K562 (cell line): Measurements from ENCODE around the gene FAM110D. TPM values are rescaled to one million over a fixed set of nuclear protein-coding genes. Genes with fewer than 3 reads are reported as not detected.

ENCODE experiments used
- ATF1 ChIP-seq, 2 experiments: fragments of 450-650 bp in 1 of 2; IDR thresholded peaks; 2 replicates each; pipeline ENCODE4 v1.6.1; 2016; ENCODE audit warnings: missing compliant biosample characterization in 1 of 2, missing genetic modification characterization in 1 of 2
- BRD4 ChIP-seq: fragments of 200-600 bp; sonication (generic); IDR thresholded peaks from 2 replicates; pipeline ENCODE4 v1.6.1; 2017; ENCODE audit warnings: inconsistent platforms
- FOS ChIP-seq: IDR thresholded peaks from 3 replicates; pipeline ENCODE4 v1.6.1; 2011; ENCODE audit not compliant: insufficient read length; ENCODE audit errors: extremely low read depth
- GABPB2 ChIP-seq: fragments of 250-450 bp; sonication (Bioruptor Pico); conservative IDR thresholded peaks from 2 replicates; pipeline ENCODE4 v1.5.1; 2021; ENCODE audit warnings: mild to moderate bottlenecking
- GTF2A2 ChIP-seq: IDR thresholded peaks from 2 replicates; pipeline ENCODE4 v1.6.1; 2016; ENCODE audit warnings: mild to moderate bottlenecking, missing genetic modification characterization, missing compliant biosample characterization
- HMG20B ChIP-seq: fragments of 250-450 bp; sonication (Bioruptor Pico); IDR thresholded peaks from 2 replicates; pipeline ENCODE4 v1.5.0; 2021; ENCODE audit warnings: mild to moderate bottlenecking
- LCOR ChIP-seq: sonication (generic); formaldehyde crosslinking; IDR thresholded peaks from 2 replicates; pipeline ENCODE4 v1.8.0; 2022; ENCODE audit warnings: mild to moderate bottlenecking, missing genetic modification reagents
- NR4A1 ChIP-seq, 2 experiments: fragments of 250-450 bp in 1 of 2; fragments of 450-650 bp in 1 of 2; sonication (Bioruptor Pico) in 1 of 2; IDR thresholded peaks; 2 replicates each; pipeline versions ENCODE4 v1.4.0 to v1.6.1; 2016 to 2020; ENCODE audit warnings: mild to moderate bottlenecking in 2 of 2, missing compliant biosample characterization in 1 of 2, missing genetic modification characterization in 1 of 2, moderate library complexity in 1 of 2
- PTTG1 ChIP-seq: fragments of 450-650 bp; IDR thresholded peaks from 2 replicates; pipeline ENCODE4 v1.6.1; 2016; ENCODE audit warnings: low read depth, mild to moderate bottlenecking, missing genetic modification characterization, missing compliant biosample characterization
- SNIP1 ChIP-seq: fragments of 450-650 bp; IDR thresholded peaks from 2 replicates; pipeline ENCODE4 v1.7.1; 2017; ENCODE audit warnings: low read depth, mild to moderate bottlenecking
- SP2 ChIP-seq: IDR thresholded peaks from 2 replicates; pipeline ENCODE4 v1.6.1; 2011; ENCODE audit warnings: mild to moderate bottlenecking, low read depth, low read length, moderate library complexity; ENCODE audit not compliant: poor library complexity, severe bottlenecking; ENCODE audit errors: extremely low read depth
- TBP ChIP-seq: optimal IDR thresholded peaks from 2 replicates; pipeline ENCODE3; 2011; ENCODE audit warnings: low read depth, low read length, improper control_type of control experiment
- ZBTB1 ChIP-seq: sonication (generic); formaldehyde crosslinking; IDR thresholded peaks from 2 replicates; pipeline ENCODE4 v1.8.1; 2023; ENCODE audit warnings: missing genetic modification reagents, low read depth, mild to moderate bottlenecking, borderline replicate concordance
- ZNF445 ChIP-seq: fragments of 250-450 bp; sonication (Bioruptor Pico); IDR thresholded peaks from 2 replicates; pipeline ENCODE4 v1.4.0; 2020; ENCODE audit warnings: low read depth, mild to moderate bottlenecking, moderate library complexity
- ZNF707 ChIP-seq: fragments of 250-450 bp; sonication (Bioruptor Pico); conservative IDR thresholded peaks from 2 replicates; pipeline ENCODE4 v1.8.0; 2022; ENCODE audit warnings: inconsistent platforms, mild to moderate bottlenecking, moderate library complexity
- ZNF830 ChIP-seq: fragments of 250-450 bp; sonication (Bioruptor Pico); IDR thresholded peaks from 2 replicates; pipeline ENCODE4 v1.5.0; 2021; ENCODE audit warnings: mild to moderate bottlenecking
- polyA plus RNA-seq, 8 experiments: library from polyadenylated mRNA; depleted of rRNA in 4 of 8; stranded (reverse) in 5 of 8; unstranded in 3 of 8; fragments of >200 nt; fragmentation: Nextera tagmentation in 2 of 8; fragmentation: Illumina TruSeq in 1 of 8; extraction: Ambion mirVana in 2 of 8; extraction: Trizol in 1 of 8; gene quantifications; 2 replicates each; pipeline versions ENCODE4 v1.2.1 to v1.2.3, GENCODE V29; 2011 to 2014; ENCODE audit warnings: inconsistent platforms in 1 of 8, missing spikeins in 1 of 8
- total RNA-seq, 7 experiments: library from RNA; depleted of rRNA in 6 of 7; stranded (reverse); fragments of >200 nt in 6 of 7; fragmentation: Illumina TruSeq in 2 of 7; extraction: Trizol in 2 of 7; gene quantifications; 2 replicates each; pipeline versions ENCODE4 v1.2.1 to v1.2.3, GENCODE V29; 2011 to 2021; ENCODE audit warnings: low replicate concordance in 1 of 7
- TF ChIP-seq, protein P1 (sequence below): fragments of 450-650 bp; IDR thresholded peaks from 2 replicates; pipeline ENCODE4 v1.6.1; 2014; ENCODE audit warnings: low read depth, mild to moderate bottlenecking, moderate library complexity, borderline replicate concordance
- TF ChIP-seq, protein P2 (sequence below), 2 experiments: fragments of 450-650 bp in 1 of 2; sonication (generic) in 1 of 2; formaldehyde crosslinking; conservative IDR thresholded peaks; 2 replicates each; pipeline versions ENCODE4 v1.4.0 to v1.8.1; 2020 to 2022; ENCODE audit warnings: mild to moderate bottlenecking in 1 of 2, missing genetic modification reagents in 1 of 2
- TF ChIP-seq, protein P3 (sequence below): fragments of 450-650 bp; formaldehyde crosslinking; conservative IDR thresholded peaks from 2 replicates; pipeline ENCODE4 v1.4.0; 2022; ENCODE audit warnings: mild to moderate bottlenecking, missing genetic modification characterization
- TF ChIP-seq, protein P4 (sequence below): fragments of 450-650 bp; formaldehyde crosslinking; IDR thresholded peaks from 2 replicates; pipeline ENCODE4 v1.4.0; 2022; ENCODE audit warnings: missing genetic modification characterization
- TF ChIP-seq, protein P5 (sequence below), 2 experiments: fragments of 250-450 bp in 1 of 2; fragments of 450-650 bp in 1 of 2; sonication (Bioruptor Pico) in 1 of 2; IDR thresholded peaks; 2 replicates each; pipeline versions ENCODE4 v1.6.1 to v1.8.0; 2016 to 2021; ENCODE audit warnings: mild to moderate bottlenecking in 2 of 2, moderate library complexity in 2 of 2, missing compliant biosample characterization in 1 of 2, missing genetic modification characterization in 1 of 2

FAM110D gene
- total and polyA plus RNA-seq, 9 of the 15 experiments (the other 6 are each of a cell fraction or from before 2014, with no cell fraction given) = 0.04 to 1.1 (median 0.33) TPM

DNA sequence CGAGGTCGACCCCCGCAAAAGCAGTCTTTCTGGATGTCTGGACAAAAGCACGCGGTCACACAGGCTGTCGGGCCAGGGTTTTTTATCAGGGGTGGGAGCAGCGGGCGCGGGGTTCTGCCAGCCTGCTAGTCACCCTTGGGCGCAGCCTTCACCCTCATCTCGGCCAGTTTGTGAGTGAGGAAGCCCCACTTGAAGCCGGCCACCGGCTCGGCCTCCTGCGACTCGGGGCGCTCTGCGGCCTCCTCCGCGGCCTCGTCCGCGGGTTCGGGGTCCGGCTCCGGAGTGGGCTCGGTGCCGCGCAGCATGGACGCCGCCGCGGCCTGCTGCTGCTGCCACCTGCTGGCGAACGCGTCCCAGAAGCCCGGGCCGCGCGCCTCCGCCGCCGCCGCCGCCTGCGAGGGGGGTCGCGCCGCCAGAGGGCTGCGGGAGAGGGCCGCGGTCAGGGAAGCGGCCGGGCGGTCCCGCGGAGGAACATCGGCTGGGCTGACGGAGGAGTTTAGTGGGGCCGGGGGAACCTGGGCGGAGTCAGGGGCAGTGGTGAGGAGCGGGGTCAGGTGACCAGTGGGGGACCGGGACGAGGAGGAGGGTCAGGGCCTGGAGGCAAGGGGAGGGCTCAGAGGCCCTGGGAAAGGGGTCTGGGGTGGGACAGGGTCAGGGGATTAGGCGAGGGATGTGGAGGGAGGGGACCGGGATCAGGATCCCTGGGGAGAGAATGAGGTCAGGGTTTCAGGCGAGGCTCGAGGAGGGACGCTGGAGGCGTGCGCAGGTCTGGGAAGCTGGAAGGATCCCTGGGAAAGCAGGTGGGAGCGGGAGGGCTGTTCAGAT lies 5.4 kb downstream of the FAM110D start (continued):
- TF ChIP-seq ZNF830 (CRISPR knock-in tag) (no peak), ZBTB1 (CRISPR knock-in tag) (0 out of 2 replicates have a peak, but pooled peaks have one; percentile 78), ZNF445 (CRISPR knock-in tag) (no peak), LCOR (CRISPR knock-in tag) (peak; percentile 35; the same call in 1 of the 2 replicates), ATF1 (CRISPR knock-in tag; IDR thresholded peaks at IDR 0.05) (no peak), ATF1 (tag; IDR thresholded peaks at IDR 0.05) (peak; percentile 62; the same call in 1 of the 2 replicates), NR4A1 (CRISPR knock-in tag; IDR thresholded peaks at IDR 0.05) (no peak), NR4A1 (tag; IDR thresholded peaks at IDR 0.05) (peak; percentile 80), HMG20B (CRISPR knock-in tag) (no peak), SNIP1 (no peak), GTF2A2 (tag) (no peak), FOS (no peak), PTTG1 (tag) (no peak), SP2 (no peak), GABPB2 (CRISPR knock-in tag) (no peak), ZNF707 (CRISPR knock-in tag) (no peak), TBP (peak; percentile 22), BRD4 (no peak)
- TF ChIP-seq, protein P1, sequence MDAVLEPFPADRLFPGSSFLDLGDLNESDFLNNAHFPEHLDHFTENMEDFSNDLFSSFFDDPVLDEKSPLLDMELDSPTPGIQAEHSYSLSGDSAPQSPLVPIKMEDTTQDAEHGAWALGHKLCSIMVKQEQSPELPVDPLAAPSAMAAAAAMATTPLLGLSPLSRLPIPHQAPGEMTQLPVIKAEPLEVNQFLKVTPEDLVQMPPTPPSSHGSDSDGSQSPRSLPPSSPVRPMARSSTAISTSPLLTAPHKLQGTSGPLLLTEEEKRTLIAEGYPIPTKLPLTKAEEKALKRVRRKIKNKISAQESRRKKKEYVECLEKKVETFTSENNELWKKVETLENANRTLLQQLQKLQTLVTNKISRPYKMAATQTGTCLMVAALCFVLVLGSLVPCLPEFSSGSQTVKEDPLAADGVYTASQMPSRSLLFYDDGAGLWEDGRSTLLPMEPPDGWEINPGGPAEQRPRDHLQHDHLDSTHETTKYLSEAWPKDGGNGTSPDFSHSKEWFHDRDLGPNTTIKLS = 0 out of 2 replicates have a peak, but pooled peaks have one; percentile 35
- TF ChIP-seq, protein P2, sequence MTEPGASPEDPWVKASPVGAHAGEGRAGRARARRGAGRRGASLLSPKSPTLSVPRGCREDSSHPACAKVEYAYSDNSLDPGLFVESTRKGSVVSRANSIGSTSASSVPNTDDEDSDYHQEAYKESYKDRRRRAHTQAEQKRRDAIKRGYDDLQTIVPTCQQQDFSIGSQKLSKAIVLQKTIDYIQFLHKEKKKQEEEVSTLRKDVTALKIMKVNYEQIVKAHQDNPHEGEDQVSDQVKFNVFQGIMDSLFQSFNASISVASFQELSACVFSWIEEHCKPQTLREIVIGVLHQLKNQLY (CRISPR knock-in tag; conservative IDR thresholded peaks at IDR 0.05) = no peak
- TF ChIP-seq, protein P3, sequence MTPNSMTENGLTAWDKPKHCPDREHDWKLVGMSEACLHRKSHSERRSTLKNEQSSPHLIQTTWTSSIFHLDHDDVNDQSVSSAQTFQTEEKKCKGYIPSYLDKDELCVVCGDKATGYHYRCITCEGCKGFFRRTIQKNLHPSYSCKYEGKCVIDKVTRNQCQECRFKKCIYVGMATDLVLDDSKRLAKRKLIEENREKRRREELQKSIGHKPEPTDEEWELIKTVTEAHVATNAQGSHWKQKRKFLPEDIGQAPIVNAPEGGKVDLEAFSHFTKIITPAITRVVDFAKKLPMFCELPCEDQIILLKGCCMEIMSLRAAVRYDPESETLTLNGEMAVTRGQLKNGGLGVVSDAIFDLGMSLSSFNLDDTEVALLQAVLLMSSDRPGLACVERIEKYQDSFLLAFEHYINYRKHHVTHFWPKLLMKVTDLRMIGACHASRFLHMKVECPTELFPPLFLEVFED (CRISPR knock-in tag) = no peak
- TF ChIP-seq, protein P4, sequence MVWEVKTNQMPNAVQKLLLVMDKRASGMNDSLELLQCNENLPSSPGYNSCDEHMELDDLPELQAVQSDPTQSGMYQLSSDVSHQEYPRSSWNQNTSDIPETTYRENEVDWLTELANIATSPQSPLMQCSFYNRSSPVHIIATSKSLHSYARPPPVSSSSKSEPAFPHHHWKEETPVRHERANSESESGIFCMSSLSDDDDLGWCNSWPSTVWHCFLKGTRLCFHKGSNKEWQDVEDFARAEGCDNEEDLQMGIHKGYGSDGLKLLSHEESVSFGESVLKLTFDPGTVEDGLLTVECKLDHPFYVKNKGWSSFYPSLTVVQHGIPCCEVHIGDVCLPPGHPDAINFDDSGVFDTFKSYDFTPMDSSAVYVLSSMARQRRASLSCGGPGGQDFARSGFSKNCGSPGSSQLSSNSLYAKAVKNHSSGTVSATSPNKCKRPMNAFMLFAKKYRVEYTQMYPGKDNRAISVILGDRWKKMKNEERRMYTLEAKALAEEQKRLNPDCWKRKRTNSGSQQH (CRISPR knock-in tag) = no peak
- TF ChIP-seq, protein P5, sequence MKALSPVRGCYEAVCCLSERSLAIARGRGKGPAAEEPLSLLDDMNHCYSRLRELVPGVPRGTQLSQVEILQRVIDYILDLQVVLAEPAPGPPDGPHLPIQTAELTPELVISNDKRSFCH (CRISPR knock-in tag; IDR thresholded peaks at IDR 0.05) = no peak
- TF ChIP-seq, protein P5 (tag; IDR thresholded peaks at IDR 0.05) = peak; percentile 89; the same call in 1 of the 2 replicates
